Brain pericyte (primary cell): Measurements from ENCODE around the gene ALG12.

ENCODE experiments used
- DNase-seq: peaks from one replicate; pipeline ENCODE4 v3.0.0-alpha.2; 2012; ENCODE audit warnings: low read depth, low spot score

Gene ALG12

GRCh38 chr22:49911881-49912625 lies 6.2 kb downstream of the ALG12 start:
- DNase-seq: no peak

DNA sequence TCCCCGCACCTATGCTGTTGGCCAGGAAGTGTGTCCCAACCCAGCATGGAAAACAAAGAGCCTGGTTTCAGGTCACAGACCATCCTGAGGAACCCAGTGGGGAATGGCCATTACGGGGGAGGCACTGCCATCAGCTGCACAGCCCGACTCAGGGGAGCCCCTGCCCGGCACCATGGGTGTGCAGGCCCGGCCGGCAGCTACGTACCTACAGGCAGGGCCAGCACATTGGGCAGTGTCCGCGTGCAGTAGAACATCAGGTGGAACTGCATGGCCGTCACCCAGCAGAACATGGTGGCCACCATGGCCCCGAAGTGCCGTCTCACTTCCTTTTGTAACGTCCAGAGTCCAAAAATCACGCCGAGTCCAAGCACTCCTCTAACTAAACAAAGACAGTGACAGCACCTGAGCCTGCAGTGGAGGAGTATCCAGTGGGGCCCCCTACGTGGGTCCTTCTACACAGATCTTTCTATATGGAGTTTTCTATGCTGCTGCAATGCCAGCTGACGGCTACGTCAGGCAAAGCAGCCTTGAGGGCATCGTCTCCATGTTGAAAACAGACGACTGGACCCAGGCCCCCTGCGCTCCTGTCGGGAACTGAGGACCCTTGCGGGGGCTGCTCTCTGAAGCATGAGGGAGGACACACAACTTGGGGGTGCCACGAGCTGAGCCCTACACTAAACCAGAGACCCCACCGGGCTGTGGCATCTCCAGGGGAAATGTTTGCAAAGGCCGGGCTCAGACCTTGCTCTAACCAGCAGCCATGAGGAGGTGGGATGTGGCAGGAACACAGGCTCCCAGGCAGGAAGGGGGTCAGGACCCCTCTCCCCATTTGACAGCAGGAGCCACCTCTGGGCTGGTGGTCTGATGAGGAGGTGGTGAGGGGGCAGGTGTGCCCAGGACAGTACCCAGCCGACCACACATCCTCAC lies 7.7 kb downstream of the ALG12 start:
- DNase-seq: no peak

DNA sequence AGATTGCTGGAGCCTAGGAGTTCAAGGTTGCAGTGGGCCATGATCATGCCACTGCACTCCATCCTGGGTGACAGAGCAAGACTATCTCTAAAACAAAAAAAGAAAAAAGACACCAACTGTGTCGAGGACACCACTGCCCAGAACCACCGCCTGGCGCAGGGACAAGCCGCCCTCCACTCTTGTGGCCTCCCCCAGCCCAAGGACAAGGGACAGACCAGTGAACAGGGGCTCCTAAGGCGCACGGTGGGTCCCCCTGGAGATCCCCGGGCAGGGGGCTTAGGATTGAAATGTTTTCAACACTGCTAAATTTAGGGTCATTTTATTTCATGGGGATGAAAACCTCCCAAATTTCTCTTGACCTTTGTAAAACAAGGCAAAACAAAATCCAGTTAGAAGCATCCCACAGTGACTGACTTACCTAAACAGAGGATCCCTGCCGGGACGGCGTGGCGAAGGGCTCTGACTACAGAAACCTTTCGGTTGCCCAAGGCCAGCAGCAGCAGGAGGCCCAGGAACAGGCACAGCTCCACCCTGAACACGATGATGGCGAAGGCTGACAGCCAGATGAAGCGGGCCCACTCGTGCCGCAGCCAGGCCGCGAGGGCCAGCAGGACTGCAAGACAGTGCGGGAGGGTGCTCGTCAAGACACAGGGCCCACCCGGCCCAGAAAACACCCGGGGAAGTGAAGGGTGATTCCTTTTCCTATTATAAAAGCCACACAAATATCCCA lies 8.6 kb downstream of the ALG12 start:
- no peak for DNase-seq

- no peak for DNase-seq
Measured at GRCh38 chr22:49907807-49908206, 10.4 kb downstream of the ALG12 start.

DNA sequence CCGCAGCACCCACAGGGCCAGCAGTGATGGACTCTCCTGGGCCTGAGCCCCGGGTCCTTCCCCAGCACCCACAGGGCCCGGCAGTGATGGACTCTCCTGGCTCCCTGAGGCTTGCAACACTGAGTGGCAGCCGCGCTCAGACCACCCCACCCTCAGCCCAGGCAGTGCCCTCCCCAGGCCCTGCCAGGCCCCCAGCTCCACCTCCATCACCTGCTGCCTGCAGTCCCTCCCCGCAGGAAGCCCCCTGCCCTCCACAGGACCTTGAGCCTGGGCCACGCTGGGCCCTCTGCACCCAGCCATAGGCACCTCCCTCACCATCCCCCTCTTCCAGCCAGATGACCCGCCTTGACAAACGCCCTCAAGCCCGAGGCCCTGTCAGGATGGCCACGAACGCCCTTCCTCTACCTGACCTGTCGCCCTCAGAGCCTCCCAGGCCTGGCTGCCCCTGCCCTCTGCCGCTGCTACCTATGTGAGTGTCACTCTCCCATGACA lies 11.4 kb downstream of the ALG12 start:
- DNase-seq: no peak

DNA sequence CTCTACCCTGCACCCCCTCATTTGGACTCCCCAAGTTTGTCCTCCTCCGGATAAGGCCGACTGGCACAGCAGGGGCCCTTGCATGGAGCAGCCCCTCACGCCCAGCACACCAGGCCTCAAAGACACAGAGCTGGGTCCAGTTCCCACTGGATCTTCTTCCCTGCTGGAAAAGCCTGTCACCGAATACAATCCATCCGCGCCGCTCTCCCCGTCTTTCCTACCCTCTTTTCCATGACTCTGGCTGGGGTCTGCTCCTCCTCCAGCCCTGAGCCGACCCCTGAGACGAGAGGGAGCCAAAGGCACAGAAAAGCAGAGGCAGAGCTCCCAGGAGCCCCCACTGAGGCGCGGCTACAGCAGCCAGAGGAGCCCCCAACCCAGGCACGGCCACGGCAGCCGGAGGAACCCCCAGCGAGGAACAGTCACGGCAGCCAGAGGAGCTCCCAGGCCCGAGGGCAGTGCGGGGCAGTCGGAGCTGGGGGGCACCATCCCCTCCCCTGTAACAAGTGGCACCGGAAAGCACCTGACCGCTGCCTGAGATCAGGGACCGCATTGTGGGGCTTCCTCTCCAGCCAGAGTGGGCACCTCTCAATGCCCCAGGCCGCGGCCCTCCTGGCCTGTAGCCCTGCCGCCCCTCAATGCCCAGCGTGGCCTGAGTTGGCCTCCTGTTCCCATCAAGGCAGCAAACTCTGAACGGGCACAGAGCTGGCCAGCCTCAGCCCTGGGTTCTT lies 12.0 kb downstream of the ALG12 start:
- no peak for DNase-seq

- DNase-seq: no peak
Measured at GRCh38 chr22:49905465-49905864, 12.8 kb downstream of the ALG12 start.

GRCh38 chr22:49904040-49904369 lies 14.2 kb downstream of the ALG12 start:
- no peak for DNase-seq

DNA sequence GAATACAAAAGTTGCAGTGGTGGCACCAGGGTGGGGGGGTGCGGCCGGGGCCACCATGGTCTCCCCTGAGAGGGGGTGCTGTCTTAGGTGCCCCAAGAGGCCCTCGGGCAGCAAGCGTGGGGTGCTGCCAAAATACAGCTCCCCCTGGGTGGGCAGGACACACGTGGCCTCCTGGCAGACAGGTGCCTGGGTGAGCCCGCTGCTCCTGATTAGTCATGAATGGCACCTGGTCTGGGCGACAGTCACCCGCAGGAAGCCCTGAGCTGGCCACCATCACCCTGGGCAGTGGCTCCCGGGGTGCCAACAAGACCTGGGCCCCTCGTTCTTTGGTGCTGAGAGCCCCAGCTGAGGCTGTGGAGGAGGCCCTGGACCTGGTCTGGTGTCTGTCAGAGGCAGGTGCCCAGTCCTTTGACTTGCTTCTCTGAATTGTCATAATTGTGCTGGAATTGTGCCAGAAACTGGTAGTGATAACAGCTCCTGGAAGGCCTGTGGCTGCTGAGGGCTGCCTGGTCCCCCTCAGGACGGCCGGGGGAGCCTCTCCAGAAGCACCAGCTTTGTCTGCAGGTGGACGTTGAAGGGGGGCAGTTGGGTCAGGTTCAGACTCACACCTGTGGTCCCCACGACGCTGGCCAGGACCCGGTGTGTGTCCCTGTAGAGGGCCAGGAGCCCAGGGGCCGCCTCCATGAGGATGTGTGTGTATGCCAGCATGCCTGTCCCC lies 14.8 kb downstream of the ALG12 start:
- no peak for DNase-seq

GRCh38 chr22:49901457-49901856 lies 16.8 kb downstream of the ALG12 start:
- DNase-seq: no peak

GRCh38 chr22:49900441-49901230 lies 17.6 kb downstream of the ALG12 start:
- DNase-seq: no peak

GRCh38 chr22:49899530-49899929 lies 18.7 kb downstream of the ALG12 start:
- DNase-seq: no peak

DNA sequence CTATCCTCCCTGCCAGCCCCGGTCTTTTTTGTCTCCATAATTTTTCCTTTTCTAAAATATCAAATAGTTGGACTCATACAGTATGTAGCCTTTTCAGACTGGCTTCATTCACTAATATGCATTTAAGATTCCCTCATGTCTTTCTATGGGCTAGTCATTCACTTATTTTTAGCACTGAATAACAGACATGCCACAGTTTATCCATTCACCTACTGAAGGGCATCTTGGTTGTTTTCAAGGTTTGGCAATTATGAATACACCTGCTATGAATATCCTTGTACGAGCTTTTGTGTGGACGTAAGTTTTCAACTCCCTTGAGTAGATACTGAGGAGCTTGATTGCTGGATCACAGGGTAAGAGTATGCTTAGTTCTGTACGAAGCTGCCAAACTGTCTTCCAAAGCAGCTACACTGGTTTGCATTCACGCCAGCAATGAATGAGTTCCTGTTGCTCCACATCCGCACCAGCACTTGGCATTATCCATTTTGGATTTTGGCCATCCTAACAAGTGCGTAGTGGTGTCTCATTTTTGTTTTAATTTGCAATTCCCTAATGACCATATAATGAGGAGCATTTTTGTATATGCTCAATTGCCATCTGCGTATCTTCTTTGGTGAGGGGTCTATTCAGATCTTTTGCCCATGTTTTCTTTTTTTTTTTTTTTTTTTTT lies 21.1 kb downstream of the ALG12 start:
- no peak for DNase-seq

DNA sequence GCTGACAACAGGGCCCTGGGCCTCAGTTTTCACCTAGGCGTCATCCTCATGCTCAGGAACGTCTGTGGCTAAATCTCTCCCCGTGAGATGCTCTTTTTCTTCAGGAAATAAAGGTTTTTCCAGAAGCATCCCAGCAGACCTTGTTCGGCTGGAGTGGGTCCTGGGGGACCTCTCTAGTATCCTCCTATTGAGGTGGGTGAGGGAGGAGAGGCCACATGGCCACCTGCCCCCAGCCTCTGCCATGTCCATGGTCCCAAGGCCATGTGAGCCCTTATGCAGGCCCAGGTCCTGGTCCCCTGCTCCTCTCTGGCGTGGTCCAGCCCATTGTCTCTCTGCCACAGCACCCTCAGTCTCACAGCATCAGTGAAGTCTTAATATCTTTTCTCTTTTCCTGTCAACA lies 22.0 kb downstream of the ALG12 start:
- DNase-seq: no peak

- no peak for DNase-seq
Measured at GRCh38 chr22:49894322-49895054, 23.8 kb downstream of the ALG12 start.

GRCh38 chr22:49893025-49893424 lies 25.2 kb downstream of the ALG12 start:
- DNase-seq: no peak

DNA sequence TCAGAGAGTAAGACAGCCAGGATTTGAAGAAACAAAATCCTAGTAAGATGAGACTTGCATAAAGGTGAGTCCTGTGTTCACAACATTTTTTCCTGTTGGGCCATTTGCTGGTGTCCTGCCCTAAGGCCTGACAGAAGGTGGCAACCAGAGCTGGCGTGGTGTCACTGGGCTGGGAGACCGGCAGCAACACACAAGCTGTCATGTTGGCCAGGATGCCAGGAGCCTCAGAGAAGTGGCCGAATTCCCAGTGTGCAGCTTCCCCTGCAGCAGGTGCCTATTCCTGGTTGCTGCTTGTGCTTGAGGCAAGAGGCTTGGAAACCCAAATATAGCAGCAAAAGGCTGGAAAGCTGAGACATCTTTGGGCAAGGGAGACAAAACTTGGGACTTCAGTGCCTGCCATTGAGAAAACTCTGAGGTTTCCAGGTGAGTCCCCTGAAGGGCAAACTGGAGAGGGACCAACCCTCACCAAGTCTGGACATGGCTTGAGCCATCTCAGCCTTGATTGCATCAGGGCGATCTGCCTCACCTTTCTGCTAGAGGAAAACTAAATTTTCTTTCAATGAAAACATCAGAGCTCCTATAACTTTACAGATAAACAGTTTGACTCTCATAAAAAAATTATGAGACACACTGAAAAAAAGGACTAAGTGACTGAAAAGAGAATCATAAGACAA lies 25.9 kb downstream of the ALG12 start:
- DNase-seq: no peak

GRCh38 chr22:49889071-49889470 lies 29.2 kb downstream of the ALG12 start:
- no peak for DNase-seq
